GM18526 (cell line): ENCODE results near the gene UTF1.

Experiments used
- POLR2A ChIP-seq: IDR thresholded peaks from 3 replicates; pipeline ENCODE4 v1.6.1; 2011; ENCODE audit not compliant: insufficient read length; ENCODE audit errors: extremely low read depth

Gene UTF1

DNA sequence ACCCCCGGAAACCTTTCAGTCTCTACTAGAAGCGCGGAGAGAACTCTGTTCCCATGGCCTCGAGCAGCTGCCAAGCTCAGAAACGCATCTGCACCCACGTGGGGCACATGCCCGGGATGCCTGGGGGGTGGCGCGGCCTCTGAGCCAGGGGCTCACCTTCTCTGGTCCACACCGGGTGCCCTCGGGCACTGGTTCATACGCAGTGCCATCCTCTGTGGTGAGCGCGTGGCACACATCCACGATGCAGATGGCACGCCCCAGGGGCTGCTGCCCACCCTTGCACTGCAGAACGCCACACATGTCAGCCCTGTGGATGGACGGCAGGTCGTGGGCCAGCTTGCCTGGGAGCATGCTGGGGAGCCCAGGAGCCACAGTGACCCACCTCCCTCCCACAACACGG lies 40.2 kb downstream of the UTF1 start:
- TF ChIP-seq POLR2A = no peak

DNA sequence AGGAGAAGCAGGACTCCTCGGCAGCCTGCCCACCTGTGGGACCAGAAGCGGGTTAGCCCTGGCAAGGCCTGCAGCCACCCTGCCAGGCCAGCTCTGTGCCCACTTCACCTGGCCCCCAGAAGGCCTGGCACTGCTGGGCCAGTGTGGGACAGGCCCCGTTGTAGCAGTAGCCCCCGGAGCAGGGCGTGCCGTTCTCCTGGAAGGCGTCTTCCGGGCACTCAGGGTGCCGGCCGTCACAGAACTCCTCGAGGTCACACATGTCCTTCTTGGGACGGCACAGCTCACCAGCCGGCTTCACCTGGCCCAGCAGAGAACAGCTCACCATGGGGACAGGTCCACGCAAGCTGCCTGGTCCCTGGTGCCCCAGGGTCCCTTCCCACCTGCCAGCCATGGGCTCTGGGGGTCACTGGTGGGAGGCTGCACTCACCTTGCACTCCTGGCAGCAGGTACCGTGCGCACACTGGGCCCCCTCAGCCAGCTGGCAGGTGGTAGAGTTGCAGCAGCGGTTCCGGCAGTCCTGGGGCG lies 40.8 kb downstream of the UTF1 start:
- TF ChIP-seq POLR2A = no peak

DNA sequence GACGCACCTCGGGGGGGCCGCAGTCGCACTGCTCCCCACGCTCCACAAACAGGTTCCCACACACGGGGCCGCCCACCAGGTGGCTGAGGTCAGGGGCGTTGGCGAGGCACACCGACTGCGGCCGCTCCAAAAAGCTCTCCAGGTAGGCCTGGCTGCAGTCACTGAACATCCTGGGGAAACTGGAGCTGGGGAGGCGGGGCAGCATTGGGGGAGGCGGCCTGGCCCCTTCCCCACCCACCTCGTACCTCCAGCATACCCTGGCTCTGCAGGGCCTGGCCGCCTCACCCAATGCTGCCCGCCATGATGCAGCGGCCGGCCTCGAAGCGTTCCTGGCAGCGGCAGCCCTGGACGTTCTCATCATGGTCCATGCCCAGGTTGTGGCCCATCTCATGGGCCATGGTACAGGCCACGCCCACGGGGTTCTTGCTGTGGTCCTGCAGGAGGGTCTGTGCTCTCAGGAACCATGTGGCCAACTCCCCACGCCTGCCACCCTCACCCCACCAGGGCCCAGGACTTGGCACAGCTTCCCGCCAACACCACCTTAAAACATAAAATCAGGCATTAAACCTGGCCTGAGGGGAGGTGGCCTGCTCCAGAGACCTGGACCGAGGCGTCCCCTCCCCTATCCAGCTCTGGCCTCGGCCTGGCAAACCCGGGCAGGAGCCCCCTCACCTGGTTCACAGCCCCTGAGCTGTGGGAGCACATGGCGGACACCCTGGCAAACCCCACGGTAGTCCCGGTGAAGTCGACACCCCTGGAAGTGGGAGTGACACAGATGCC lies 41.7 kb downstream of the UTF1 start:
- TF ChIP-seq POLR2A = no peak

DNA sequence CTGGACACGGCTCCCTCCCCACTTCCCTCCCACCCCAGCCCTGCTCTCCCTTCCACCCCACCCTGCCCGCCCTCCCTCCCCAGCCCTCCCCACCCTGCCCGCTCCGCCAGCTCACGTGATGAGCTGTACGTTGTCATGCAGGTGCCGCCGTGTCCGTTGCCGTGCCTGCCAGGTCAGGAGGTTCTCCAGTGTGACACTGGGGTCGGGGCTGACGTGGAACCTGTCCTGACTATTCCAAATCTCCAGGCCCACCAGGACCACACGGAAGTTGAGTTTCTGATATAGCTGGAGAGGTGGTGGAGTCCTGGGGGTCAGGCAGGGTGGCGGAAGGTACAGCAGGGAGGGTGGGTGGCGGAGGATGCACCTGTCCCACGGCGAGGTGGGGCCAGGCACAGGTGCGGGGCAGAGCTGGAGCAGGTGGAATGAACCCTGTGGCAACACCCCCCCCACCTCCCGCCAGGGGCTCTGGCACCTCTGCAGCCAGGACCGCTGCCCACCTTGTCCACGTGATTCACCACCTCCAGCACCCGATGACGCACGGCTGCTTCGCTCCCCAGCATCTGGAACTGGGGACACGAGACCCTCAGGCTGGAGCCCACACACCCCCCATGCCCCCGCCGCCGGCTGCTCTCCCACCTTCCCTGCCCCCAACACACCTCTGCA lies 42.4 kb downstream of the UTF1 start:
- no peak for TF ChIP-seq POLR2A

DNA sequence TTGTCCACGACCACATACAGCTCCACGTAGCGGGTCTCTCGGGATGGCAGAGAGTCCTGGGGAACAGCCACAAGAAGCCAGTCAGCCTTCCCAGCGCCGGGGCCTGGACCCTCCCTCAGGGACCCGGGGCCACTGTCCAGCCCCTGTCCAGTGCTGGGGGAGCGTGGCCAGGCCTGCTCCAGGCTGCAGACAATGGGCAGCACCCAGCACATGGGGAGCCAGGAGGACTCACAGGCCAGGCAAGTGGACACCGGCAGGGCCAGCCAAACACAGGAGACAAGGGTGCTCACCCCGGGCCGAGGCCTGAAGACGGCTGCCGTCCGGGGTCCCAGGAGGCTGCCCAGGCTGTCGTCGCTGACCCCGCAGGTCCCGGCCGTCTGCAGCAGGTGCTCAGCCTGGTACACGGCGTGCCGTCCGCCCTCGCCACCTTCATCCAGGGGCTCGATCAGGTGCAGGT lies 43.0 kb downstream of the UTF1 start:
- no peak for TF ChIP-seq POLR2A

DNA sequence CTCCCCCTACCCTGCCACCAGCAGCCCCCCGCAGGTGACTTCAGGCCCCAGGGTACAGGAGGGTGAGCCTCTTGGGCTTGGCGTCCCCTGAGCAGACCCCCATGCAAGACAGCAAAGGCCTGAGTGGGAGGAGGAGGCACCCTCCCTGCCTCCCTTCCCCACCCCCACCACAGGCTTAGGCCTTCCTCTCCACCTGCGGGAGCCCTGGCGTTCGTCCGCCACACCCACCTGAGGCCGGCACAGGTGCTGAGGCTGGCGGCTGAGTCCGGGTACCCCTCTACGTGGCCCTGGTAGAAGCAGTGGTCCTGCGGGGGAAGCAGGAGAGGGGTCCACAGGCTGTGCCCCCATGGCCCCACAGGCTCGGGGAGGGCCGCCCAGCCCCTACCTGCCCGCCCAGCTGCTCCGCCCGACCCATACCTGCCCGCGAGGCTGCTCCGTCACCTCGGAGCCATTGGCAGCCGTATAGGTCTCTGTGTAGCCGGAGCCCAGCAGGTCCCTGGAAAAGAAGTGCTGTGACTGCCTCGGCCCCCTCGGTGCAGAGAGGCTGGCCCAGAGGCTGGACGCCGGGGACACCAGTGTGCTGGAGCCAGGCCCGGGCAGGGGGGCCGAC lies 43.6 kb downstream of the UTF1 start:
- no peak for TF ChIP-seq POLR2A

DNA sequence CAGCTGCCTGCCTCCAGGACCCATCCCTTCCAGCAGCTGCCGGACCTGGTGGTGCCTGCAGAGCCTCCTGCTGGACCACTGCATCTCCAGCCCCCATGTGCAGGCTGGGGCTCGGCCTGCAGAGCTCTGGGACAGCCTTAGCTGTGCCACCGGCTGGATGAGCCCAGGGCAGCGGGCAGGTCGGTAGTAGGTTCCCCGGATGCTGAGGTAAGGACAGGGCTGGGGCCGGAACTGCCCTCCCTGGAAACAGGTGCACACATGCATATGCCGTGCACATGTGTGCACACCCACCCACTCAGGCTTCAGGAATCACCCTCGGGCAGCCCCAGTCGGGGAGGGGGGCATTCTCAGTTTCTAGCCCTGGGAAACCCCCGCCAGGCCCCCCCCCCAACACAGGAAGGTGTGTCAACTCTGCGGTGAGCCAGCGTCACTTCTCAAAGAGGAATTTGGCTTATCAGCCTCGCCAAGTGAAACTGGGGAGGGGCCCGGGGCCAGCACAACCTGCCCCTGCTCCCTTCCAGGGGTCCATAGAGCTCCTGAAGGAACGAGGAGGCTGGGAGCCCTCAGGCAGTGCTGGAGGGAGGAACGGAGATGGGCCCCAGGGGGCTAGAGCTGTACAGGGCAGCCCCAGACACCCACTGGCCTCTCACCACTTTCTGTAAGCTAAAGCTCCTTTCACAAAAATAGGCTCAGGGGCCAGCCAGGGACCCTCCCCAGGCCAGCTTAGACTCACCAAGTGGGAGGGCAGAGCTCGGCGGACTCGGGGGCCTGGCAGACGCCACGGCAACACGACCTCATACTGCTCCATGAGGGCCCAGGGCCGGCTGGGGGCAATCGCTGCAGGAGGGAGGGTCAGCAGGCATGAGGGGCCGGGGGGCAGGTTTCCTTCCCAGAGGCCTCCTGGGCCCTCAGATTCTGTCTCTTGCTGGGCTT lies 45.0 kb downstream of the UTF1 start:
- TF ChIP-seq POLR2A = peak; percentile 55

DNA sequence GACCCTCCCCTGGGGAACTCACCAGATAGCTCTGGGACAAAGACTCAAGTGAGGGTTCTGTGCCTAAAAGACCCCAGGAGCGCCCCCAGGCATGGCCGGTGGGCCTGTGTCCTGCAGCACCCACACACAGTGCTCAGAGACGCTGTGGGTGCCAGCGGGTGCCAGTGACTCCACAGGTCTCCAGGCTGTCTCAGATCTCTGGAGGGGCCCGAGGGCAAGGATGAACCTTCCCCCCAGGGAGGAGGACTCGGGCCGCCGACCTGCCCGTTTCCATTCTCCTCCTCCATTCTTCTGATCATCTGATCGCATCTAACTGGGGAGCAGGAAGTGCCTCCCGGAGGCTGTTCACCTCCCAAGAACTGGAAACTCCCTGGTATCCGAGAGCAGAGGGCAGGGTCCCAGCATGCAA lies 45.7 kb downstream of the UTF1 start:
- peak; percentile 44 for TF ChIP-seq POLR2A

DNA sequence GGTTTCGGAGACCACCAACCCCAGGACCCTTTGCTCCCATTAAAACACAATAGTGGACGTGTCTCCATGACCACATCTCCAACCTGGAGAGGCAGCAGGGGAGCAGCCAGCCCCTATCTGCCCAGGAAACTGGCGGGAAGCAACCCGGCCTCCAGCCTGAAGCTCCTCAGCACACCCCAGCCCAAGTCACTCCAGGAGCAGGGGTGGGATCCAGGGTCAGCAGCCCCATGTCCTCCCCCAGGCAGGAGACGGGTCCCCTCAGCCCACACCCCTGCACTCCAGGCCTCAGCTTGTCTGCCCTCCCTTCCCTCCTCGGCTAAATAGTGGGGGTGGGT lies 46.0 kb downstream of the UTF1 start:
- no peak for TF ChIP-seq POLR2A

DNA sequence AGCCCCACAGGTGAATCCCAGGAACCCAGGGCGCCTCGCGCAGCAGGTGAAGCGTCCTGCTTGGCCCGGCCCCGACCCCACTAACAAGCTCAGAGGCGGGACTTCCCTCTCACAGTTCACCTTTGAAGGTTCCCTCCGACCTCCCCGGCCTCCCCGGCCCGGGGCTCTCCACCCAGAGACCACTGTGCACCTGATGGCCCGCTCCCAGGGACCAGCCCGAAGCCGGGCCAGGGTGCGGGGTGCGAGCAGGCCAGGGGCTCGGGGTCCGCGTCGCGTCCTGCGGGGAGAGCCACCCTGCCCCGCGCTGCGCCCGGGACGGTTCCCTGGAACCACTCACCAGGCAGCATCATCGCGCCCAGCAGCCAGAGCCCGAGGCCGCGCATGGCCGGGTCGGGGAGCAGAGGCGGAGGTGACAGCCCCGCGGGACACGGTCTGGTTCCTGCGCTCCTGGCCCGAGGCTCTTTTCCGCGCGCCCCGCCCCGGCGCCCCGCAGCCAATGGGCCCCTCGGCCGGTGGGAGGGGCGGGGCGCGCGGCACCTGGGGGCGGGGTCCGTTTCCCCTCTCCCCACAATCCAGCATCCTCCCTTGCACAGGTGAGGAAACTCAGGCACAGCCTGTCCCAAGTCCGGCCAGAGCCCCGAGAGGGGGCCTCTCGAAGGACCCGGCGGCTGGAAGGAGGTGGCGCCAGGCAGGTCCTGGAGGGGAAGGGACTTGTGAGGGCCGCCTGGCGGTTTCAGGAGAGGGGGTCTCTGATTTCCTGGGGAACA lies 46.6 kb downstream of the UTF1 start, which contains the start of gene ADAM8:
ADAM8 (minus strand) TSS at position 434 of the 767 bp plus-strand sequence; CDS start at position 383, 51 bp downstream.
- peak; percentile 83 for TF ChIP-seq POLR2A

DNA sequence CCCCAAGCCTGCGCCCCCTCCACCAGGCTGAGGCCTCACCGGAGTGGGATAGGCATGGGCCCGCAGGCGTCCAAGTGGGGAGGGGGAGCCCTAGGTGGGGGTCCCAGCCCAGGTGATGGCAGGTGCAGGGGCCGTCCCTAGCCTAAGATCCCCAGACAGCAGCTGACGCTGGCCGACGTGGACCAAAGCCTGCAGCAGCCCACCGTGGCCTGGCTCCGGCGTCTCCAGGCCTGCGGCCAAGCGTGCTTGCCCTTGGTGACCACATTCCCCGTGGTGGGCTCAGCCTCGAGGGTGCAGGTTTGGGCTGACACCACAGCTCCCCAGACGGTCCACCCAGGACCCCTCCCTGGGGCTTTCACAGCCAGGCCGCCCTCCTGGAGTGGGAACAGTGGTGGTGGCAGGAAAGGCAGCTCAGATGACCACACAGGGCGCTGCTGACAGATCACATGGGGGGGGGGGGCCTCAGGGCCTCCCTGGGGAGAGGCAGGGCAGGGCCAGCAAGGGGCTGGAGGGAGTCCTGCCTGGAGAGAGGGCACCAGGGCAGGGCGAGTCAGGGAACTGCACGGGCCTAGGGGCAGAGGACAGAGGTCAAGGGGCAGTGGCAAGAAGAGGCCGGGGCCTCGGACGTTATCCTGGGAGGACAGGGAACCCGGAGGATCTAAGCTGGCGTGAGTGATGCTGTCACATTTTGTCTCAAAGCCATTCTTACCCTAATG lies 47.4 kb downstream of the UTF1 start:
- TF ChIP-seq POLR2A = no peak

DNA sequence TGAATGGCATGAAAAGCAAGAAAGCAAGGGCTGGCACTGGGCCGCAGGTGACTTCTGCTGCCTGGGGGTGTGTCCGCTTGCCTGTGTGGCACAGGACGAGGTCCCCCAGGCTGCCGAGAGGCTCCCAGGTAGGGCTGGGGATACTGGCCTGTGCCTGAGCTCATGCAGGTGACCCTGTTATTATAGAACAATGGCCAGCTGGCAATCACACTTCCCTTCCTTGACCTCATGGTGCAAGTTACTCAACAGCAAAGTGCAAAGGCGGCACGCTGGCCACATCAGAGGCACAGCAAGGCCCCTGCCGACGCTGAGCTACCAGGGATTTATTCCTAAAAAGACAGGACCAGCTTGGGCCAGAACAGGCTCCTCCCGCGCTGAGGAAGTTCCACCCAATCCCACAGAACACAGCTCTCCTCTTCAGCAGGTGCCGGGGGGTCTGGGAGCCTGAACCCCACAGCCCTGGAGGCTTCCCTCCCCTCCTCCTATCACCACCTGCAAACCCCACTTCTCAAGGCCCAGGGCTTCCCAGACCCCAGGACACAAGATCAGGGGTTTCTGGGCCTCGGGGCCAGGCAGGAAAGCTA lies 48.1 kb downstream of the UTF1 start:
- no peak for TF ChIP-seq POLR2A

DNA sequence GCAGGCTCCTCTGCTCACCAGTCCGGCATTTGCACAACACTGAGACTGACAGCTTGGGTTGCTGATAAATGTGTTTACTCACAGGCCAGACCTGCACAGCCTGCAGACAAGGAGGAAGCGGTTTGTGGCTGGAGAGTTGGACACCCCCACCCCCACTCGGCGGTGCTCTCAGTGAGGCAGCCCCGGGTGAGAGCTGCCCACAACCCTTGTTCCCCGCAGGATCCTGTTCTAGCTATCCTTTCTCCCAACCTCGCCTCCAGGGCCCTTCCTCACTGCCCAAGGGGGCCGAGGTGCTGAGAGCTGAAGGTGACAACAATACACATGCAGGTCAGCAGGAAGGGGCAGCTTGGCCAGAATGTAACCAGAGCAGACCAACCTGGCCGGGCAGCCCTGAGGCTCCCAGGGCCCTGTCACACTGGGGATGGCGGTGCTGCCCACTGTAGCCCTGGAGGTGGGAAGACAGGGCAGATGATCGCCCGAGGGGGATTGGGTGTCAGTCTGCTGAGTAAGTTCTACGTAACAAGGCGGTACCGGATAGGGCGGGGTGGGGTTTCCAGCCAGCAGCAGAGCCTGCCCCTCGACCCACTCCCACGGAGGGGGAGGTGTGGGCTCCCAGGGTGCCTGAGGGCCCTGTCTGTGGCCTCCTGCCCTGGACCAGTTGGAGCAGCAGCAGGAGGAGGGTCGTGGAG lies 48.7 kb downstream of the UTF1 start:
- TF ChIP-seq POLR2A = no peak
